ENCODE measurements around the gene SYTL3.
"Not testable (repeated sequence)": the region's sequence is repeated elsewhere in the genome, so short reads cannot be mapped to it uniquely, and the experiment has no call there.

Gene SYTL3

GRCh38 chr6:158621694-158622544 is 27.9 kb upstream of the SYTL3 start:
- no peak for DNase-seq (ENCODE audit: low read depth)

GRCh38 chr6:158622545-158623190 is 27.2 kb upstream of the SYTL3 start:
- DNase-seq (ENCODE audit: low read depth) = no peak

GRCh38 chr6:158624684-158625682 is 24.9 kb upstream of the SYTL3 start:
- no peak for DNase-seq (ENCODE audit: low read depth)

- no peak for DNase-seq (ENCODE audit: low read depth)
Measured at GRCh38 chr6:158625881-158626305, 24.0 kb upstream of the SYTL3 start.

GRCh38 chr6:158626360-158627167 is 23.3 kb upstream of the SYTL3 start:
- DNase-seq (ENCODE audit: low read depth) = no peak

GRCh38 chr6:158627168-158627939 is 22.5 kb upstream of the SYTL3 start:
- DNase-seq (ENCODE audit: low read depth) = no peak

GRCh38 chr6:158627940-158628211 is 22.0 kb upstream of the SYTL3 start:
- DNase-seq (ENCODE audit: low read depth) = no peak

GRCh38 chr6:158628542-158628941 is 21.3 kb upstream of the SYTL3 start:
- no peak for DNase-seq (ENCODE audit: low read depth)

GRCh38 chr6:158629367-158630221 is 20.3 kb upstream of the SYTL3 start:
- DNase-seq (ENCODE audit: low read depth) = no peak

GRCh38 chr6:158630938-158631616 is 18.8 kb upstream of the SYTL3 start:
- DNase-seq (ENCODE audit: low read depth) = no peak

- no peak for DNase-seq (ENCODE audit: low read depth)
Measured at GRCh38 chr6:158631678-158632537, 17.9 kb upstream of the SYTL3 start.

GRCh38 chr6:158632538-158633119 is 17.2 kb upstream of the SYTL3 start:
- not testable (repeated sequence) for DNase-seq (ENCODE audit: low read depth)

GRCh38 chr6:158633127-158633526 is 16.7 kb upstream of the SYTL3 start:
- DNase-seq (ENCODE audit: low read depth) = no peak

GRCh38 chr6:158634695-158635426 is 15.0 kb upstream of the SYTL3 start:
- DNase-seq (ENCODE audit: low read depth) = no peak

- no peak for DNase-seq (ENCODE audit: low read depth)
Measured at GRCh38 chr6:158635427-158636073, 14.3 kb upstream of the SYTL3 start.

- no peak for DNase-seq (ENCODE audit: low read depth)
Measured at GRCh38 chr6:158636778-158637177, 13.1 kb upstream of the SYTL3 start.
